Fibroblast of skin of right quadriceps (primary cell): Measurements from ENCODE around the gene RTKN.
A peak's percentile ranks its signal among the peaks of the same experiment; 100 is the strongest.
"Not testable (repeated sequence)": the region's sequence is repeated elsewhere in the genome, so short reads cannot be mapped to it uniquely, and the experiment has no call there.

Experiments used
- DNase-seq: peaks from one replicate; pipeline ENCODE4 v3.0.0-alpha.2; 2013

RTKN gene

GRCh38 chr2:74438248-74438647 lies 3.5 kb downstream of the RTKN start:
- no peak for DNase-seq

GRCh38 chr2:74436848-74437695 lies 4.7 kb downstream of the RTKN start:
- no peak for DNase-seq

- no peak for DNase-seq
Observed at GRCh38 chr2:74436111-74436805, 5.5 kb downstream of the RTKN start.

- no peak for DNase-seq
Observed at GRCh38 chr2:74430502-74430901, 11.2 kb downstream of the RTKN start.

- no peak for DNase-seq
Observed at GRCh38 chr2:74429487-74430451, 12.0 kb downstream of the RTKN start.

- no peak for DNase-seq
Observed at GRCh38 chr2:74428675-74429074, 13.1 kb downstream of the RTKN start.

- no peak for DNase-seq
Observed at GRCh38 chr2:74427551-74427950, 14.2 kb downstream of the RTKN start.

GRCh38 chr2:74426181-74426758 lies 15.5 kb downstream of the RTKN start:
- no peak for DNase-seq

- DNase-seq = no peak
Observed at GRCh38 chr2:74425523-74425922, 16.2 kb downstream of the RTKN start.

- DNase-seq = no peak
Observed at GRCh38 chr2:74424995-74425406, 16.7 kb downstream of the RTKN start.

- DNase-seq = no peak
Observed at GRCh38 chr2:74424139-74424992, 17.4 kb downstream of the RTKN start.

GRCh38 chr2:74423231-74424095 lies 18.3 kb downstream of the RTKN start:
- no peak for DNase-seq

GRCh38 chr2:74421221-74421870 lies 20.4 kb downstream of the RTKN start, which contains the start of the genes C2orf81 and WDR54:
Gene C2orf81 (minus strand): TSS chr2:74421619. CDS start chr2:74421560, 59 bp downstream.
Gene WDR54 (plus strand): TSS chr2:74421730. CDS start chr2:74422154, 424 bp downstream.
- peak; percentile 87 for DNase-seq

- not testable (repeated sequence) for DNase-seq
Observed at GRCh38 chr2:74420443-74421103, 21.2 kb downstream of the RTKN start.

GRCh38 chr2:74420006-74420405 lies 21.7 kb downstream of the RTKN start:
- DNase-seq = no peak

GRCh38 chr2:74419345-74419744 lies 22.4 kb downstream of the RTKN start:
- DNase-seq = no peak

- DNase-seq = no peak
Observed at GRCh38 chr2:74418312-74418711, 23.4 kb downstream of the RTKN start.

GRCh38 chr2:74417763-74418162 lies 24.0 kb downstream of the RTKN start:
- no peak for DNase-seq

GRCh38 chr2:74417197-74417596 lies 24.5 kb downstream of the RTKN start:
- DNase-seq = no peak
